HFF-Myc (cell line): Measurements from ENCODE around the gene GRAMD2B.
"Not testable (repeated sequence)": the region's sequence is repeated elsewhere in the genome, so short reads cannot be mapped to it uniquely, and the experiment has no call there.

Experiments used
- DNase-seq: peaks from one replicate; pipeline ENCODE4 v3.0.0-alpha.2; 2011; ENCODE audit warnings: low read depth; ENCODE audit errors: extremely low read depth
- H3K4me3 ChIP-seq: replicated peaks from 2 replicates; pipeline ENCODE4 v1.5.1; 2011; ENCODE audit warnings: low read depth, mild to moderate bottlenecking, control low read depth, low read length
- TF ChIP-seq, protein P1 (sequence below): IDR thresholded peaks from 2 replicates; pipeline ENCODE4 v1.5.1; 2012; ENCODE audit warnings: mild to moderate bottlenecking, low read depth, low read length, control low read depth; ENCODE audit errors: missing control alignments

GRAMD2B gene

DNA sequence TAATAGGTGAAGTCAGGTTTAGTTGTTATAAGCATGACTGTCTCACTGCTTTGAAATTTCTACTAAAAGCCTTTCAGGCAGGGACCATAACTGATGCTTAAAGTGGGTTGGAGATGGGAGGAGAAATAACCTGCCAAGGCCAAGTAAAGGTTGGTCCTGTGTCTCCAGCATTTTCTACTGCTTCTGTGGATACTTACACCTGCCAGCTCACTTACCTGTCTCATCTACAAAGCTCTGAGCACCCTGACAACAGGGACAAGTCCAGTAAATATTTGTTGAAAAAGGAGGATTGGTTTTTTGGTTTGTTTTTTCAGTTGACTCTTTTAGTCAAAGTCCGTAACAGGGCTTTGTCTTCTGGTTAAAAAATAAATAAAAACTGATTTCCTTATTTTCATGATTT lies 38.6 kb downstream of the GRAMD2B start:
- H3K4me3 ChIP-seq, result no peak overlapping the region
- DNase-seq, result no peak
- TF ChIP-seq, protein P1, sequence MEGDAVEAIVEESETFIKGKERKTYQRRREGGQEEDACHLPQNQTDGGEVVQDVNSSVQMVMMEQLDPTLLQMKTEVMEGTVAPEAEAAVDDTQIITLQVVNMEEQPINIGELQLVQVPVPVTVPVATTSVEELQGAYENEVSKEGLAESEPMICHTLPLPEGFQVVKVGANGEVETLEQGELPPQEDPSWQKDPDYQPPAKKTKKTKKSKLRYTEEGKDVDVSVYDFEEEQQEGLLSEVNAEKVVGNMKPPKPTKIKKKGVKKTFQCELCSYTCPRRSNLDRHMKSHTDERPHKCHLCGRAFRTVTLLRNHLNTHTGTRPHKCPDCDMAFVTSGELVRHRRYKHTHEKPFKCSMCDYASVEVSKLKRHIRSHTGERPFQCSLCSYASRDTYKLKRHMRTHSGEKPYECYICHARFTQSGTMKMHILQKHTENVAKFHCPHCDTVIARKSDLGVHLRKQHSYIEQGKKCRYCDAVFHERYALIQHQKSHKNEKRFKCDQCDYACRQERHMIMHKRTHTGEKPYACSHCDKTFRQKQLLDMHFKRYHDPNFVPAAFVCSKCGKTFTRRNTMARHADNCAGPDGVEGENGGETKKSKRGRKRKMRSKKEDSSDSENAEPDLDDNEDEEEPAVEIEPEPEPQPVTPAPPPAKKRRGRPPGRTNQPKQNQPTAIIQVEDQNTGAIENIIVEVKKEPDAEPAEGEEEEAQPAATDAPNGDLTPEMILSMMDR, result no peak

DNA sequence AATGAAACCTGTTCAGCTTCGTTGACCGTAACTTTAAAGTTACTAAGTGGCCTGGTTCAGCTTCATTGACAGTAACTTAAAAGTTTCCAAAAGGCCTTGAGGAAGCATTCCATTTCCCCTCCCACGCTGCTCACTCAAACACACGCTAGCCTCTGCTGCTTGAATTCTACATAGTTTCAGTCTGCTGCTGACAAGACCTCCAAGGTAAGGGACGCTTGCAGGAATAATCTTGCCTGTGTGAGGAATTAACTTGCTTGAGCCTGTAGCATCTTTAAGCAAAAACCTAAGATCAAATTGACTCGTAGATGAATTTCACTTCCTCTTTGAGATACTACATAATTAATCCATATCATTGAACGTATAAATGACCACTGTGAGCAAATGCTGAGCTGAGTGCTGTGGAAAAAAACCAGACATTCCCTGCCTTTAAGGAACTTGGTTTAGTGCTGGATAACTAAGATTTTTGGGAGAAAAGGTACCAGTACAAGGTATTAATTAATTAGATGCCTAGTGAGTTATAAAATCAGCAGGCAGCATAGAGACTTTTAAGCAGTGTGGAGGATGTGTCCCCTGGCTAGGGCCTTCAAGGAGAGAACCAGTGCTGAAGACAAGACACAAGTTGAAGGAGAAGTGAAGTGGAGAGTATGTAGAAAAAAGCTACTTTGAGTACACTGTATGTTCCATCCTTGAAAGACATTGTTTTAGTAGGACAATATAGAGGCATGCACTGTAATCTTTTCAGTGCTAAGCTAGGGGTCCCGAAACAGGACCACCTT lies 39.2 kb downstream of the GRAMD2B start:
- TF ChIP-seq, protein P1, result no peak
- no peak overlapping the region for H3K4me3 ChIP-seq
- no peak for DNase-seq

DNA sequence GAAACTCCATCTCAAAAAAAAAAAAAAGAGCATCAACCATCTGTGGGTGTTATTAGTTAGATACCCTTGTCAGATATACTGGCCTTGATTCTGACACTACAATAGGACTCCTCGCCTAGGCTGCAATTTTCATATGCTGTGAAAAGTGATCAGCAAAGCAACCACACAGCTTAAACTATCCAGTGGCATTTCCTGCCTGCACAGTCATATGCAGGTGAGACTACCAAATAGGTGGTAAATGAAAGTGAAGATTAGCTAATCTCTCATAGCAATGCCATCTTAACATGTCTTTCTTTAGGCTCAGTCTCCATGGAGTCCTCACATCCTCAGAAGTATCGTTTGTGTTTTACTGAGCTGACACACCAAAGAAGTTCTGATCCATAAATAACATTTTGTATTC lies 40.8 kb downstream of the GRAMD2B start:
- H3K4me3 ChIP-seq, result no peak overlapping the region
- no peak for DNase-seq
- TF ChIP-seq, protein P1, result no peak

DNA sequence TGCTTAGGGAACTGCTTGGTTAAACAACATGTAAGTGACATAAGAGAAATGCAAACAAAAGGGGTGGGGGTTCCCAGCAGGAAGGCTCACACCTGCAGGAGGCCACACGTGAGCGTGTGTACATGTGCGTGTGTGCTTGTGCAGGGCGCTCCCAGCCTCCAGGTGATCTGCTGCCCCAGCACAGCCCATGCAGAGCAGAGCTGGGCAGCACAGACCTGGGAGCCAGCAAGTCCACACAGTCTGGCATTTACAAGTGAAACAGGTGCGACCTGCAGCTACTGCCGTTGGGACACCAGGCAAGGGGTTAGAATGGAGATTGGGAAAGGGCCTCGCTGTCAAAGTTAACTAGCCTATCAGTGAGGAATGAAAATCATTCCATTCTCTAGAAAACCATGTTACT lies 41.8 kb downstream of the GRAMD2B start:
- TF ChIP-seq, protein P1, result no peak
- H3K4me3 ChIP-seq, result no peak overlapping the region
- no peak for DNase-seq

DNA sequence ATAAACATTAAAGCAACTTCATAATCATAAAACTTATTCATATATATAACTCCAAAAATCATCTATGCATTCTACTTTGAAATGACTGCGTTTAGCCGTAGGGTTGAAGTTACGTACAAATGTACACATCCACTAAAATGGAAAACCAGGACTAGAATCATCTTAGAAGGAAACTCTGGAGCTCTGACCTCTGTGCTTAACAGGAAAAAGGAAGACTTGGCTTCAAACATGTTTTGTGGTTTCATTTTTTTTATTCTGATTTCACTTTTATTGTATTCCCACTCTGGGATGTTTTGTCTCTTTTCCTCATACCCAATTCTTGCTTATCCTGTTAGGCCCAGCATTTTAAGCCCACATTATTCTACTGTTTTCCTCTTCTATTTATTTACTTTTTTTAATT lies 44.9 kb downstream of the GRAMD2B start:
- H3K4me3 ChIP-seq, result no peak overlapping the region
- DNase-seq, result no peak
- TF ChIP-seq, protein P1, result no peak

DNA sequence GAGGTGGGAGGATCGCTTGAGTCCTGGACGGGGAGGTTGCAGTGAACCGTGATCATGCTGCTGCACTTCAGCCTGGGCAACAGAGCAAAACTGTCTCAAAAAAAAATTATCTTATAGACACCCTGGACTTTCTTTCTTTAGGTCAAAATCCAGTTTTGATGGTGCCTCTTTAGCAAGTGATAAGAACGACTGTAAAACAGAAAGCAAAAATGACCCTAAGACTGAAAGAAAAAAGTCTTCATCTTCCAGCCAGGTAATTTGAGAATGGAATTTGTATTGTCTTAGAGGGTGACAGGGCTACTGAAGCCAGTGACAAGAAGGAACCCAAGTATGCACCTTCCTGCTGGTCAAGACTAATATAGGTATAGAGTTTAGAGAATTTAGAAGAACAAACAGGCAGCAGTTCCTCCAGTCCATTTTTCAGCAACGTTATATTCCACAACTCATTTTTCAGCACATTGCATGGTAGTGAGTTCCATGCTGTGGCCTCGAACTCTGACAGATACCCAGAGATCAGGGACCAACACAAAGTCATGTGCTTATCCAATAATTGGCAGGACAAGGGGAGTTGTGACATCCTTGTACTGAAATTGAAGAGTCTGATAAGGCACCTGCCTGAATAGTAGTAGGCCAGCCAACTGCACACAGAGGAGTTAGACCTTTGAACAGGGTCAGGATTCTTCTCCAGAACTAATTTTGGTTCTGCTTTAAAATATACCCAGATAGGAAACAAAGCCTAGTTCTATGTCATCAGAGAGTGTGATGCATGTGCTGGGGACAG lies 46.5 kb downstream of the GRAMD2B start:
- TF ChIP-seq, protein P1, result no peak
- DNase-seq, result no peak
- H3K4me3 ChIP-seq, result no peak overlapping the region

DNA sequence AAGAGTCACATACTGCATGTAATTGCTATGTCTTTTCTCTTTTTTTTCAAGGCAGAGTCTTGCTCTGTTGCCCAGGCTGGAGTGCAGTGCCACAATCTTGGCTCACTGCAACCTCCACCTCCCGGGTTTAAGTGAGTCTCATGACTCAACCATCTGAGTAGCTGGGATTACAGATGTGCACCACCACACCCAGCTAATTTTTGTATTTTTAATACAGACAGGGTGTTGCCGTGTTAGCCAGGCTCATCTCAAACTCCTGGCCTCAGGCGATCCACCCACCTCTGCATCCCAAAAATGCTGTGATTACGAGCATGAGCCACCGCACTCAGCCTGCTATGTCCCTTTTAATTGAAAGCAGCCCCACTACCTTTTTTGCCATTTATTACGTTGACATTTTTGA lies 47.3 kb downstream of the GRAMD2B start:
- not testable (repeated sequence) for DNase-seq

More for the DNA sequence above, 47.3 kb downstream of the GRAMD2B start:
- H3K4me3 ChIP-seq, result not testable (repeated sequence)
